HG03175 (cell line): ENCODE measurements around the gene INIP.

Experiments
- ATAC-seq: cut with Tn5 transposase; IDR thresholded peaks from one replicate; pipeline ENCODE4 v1.9.1; 2021; ENCODE audit warnings: mild to moderate bottlenecking, moderate library complexity; ENCODE audit not compliant: unreplicated experiment

INIP gene, protein sequence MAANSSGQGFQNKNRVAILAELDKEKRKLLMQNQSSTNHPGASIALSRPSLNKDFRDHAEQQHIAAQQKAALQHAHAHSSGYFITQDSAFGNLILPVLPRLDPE

DNA sequence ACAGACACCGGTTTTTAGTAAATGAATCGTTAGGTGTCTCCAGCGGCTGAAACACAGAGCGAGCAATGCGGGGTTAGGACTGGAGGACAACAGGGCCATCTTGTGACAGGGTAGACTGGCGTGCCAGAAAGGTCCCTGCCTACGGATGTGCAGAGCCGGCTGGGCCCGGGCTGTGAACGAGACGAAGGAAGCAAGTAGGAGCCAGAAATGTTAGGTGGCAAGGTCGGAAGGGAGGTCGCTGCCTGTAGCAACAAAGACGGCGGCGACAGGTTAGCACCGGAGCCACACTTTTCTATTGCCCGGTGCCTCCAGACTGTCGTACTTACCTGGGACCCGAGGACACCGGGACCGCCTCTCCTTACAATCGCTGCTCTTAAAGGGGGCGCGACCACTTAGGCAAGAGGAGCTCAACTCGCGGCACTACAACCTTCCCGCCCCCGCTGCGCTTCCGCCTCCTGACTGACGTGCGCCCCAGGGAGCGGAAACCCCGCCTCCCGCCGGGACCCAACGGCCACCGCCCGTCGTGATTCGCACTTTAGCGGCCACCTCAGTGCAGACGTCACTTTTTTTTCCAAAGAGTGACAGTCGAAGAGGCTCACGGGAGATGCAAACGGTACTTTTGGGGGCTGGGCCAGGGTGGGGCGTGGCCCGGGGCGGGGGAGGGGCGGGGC, at the start of gene INIP:
Gene INIP, minus strand, starts transcription at position 457 of the 671 bp plus-strand sequence. CDS start 1,632 bp downstream, outside the sequence.
- peak; percentile 94 for ATAC-seq

DNA sequence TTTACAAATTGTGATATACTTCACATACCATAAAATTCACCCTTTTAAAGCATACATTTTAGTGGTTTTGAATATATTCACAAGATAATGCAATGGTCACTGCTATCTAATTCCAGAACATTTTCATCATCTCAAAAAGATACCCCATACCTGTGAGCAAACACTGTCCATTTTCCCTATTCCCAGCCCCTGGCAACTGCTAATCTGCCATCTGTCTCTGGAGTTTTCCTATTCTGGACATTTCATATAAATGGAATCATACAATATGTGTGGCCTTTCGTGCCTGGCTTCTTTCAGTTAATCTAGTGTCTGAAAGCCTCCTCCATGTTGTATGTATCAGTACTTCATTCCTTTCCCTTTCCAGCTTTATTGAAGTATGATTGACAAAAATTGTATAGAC, 47.4 kb upstream of the INIP start:
- no peak for ATAC-seq

DNA sequence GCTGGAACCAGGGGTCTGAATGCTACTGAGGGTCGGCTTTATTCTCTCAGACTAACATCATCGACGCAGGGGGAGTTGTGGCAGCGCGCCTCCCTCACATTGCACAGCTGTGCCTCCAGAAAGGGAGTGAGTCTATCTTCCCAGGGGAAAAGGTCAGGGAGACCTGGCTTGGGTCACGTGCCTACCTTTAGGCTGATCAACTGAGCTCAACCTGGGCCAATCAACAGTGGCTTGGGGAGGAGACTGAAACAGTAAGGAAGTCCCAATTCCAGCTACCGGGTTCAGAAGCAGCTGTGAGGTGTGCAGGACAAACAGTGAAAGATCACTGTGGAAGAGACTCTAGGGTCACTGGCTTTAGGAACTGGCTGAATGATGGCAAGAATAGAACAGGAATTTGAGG, 46.9 kb upstream of the INIP start:
- no peak for ATAC-seq

DNA sequence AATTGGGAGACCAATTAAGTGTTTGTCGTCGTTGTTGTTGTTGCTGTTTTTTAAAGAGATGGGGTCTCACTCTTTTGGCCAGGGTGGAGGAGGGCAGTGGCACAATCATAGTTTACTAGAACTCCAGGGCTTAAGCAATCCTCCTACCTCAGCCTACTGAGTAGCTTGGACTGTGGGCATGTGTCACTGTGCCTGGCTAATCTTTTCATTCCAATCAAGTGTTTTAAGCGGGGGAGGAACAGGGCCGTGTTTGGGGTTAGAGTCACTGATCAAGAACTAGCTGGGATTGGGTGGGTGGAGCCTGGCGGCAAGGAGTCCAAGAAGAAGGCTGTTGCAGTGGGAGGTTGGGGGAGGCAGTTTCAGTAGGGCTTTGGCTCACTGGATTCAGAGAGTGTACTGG, 46.4 kb upstream of the INIP start:
- no peak for ATAC-seq

DNA sequence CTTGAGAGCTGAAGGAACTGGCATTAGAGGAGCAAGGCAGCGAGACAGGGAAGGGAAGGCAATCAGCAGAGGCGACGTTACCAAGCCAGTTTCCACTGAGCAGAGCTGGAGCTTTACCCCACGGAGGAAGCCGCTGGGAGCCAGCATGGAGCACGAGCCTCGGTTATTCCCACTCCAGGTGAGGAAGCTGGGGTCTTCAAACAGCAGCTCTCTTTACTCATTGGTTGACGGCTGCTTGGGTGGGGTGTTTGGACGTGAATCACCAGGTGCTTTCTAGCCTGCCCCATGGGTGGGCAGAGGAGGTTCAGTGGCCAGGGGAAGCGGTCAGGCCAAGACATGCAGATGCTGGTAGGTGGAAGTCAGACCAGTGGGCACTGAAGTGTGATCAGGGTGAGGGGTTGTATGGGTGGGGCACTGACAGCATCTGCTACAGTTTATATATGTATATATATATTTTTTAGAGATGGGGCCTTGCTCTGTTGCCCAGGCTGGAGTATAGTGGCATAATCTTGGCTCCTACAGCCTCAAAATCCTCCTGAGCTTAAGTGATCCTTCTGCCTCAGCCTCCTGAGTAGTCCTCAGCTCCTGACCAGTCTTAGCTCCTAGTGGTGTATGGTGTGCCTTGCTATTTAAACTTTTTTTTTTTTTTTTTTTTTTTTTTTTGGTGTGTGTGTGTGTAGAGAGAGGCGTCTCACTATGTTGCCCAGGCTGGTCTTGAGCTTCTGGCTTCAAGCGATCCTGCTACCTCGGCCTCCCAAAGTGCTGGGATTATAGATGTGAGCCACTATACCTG, 45.0 kb upstream of the INIP start:
- no peak for ATAC-seq

GRCh38 chr9:112761912-112762655, 44.2 kb upstream of the INIP start:
- ATAC-seq: no peak

DNA sequence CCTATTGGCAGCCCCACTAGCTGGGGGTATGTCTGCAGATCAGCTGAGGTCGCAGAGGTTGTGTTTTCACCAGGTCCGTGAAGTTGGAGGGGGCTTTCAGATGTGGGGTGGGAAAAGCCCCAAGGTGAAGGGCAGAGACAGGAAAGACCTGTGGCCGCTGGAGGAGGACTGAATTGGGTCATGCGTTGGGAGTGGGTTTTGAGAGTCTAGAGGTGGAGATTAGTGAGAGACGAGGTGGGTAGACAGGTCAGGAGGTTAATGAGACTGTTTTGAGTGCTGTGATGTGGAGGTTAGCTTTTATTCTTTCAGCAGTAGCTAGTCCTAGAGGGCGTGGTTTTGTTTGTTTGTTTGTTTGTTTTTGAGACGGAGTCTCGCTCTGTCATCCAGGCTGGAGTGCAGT, 42.9 kb upstream of the INIP start:
- ATAC-seq: no peak

DNA sequence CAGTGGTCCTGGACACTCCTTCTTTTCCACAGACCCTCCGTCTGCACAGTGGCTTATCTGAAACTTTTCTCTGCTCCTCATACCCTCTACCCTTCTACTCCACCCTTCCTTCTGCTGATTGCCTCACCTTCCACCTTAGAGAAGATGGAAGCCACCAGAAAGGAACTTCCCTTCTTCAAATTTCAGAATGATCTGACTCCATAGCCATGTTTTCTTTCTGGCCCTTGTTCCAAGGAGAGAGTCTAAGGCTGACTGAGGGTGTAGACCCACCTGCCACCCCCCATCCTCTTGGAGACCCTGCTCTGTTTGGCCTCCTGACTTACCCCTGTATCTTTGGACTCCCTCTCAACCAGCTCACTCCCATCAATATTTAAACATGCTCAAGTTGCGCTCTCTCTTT, 40.0 kb upstream of the INIP start:
- no peak for ATAC-seq

- ATAC-seq: no peak
Measured at GRCh38 chr9:112757282-112757883, 39.5 kb upstream of the INIP start.

DNA sequence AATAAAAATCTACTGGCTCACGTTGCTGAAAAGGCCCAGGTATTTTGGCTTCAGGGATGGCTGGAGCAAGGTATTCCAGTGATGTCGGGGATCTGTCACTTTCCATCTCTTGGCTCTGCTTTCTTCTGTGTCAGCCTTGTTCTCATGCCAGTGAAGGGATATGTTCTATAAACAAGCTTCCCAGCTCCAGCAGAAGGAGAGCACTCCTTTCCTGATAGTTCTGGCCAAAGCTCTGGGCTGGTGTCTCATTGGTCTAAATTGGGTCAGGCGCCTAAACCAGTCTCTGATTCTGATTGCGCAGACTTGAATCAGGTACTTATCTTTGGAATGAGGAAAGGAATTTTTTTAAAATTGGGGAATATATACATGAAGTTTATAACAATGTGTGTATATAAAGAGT, 37.8 kb upstream of the INIP start:
- no peak for ATAC-seq

GRCh38 chr9:112755016-112755427, 37.1 kb upstream of the INIP start:
- ATAC-seq: no peak

DNA sequence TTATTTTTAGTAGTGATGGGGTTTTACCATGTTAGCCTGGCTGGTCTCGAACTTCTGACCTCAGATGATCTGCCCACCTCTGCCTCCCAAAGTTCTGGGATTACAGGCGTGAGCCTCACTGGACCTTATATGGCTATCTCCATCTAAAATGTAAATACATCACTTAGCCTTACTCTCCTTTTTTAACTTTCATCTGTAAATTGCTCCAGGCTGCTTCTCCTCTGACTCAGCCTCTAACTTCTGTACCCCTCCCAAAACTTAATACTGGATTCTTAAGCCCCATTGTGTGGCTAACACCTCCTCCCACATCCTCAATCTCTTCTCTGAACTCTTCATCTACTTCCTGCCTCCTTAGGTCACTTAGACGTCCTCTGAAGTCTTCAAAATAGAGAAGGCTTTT, 36.7 kb upstream of the INIP start:
- ATAC-seq: peak; percentile 40

DNA sequence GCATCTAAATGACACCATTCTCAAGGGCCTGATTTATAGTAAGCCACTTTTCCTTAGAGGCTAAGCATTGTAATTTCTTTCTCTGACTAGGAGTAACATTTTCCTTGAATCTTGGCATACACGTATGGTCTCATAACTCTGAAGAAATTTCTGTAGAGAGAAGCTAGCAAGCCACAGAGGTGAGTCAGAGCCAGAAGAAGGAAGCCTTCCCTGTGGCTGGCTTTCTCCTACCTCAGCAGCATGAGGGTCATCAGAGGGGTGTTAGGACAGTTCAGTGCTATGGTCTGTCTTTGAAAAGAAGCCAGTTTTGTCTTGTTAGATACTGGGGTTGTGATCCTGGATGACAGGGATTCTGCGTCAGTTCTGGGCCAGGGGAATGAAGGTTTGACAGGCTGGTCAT, 35.8 kb upstream of the INIP start:
- no peak for ATAC-seq

DNA sequence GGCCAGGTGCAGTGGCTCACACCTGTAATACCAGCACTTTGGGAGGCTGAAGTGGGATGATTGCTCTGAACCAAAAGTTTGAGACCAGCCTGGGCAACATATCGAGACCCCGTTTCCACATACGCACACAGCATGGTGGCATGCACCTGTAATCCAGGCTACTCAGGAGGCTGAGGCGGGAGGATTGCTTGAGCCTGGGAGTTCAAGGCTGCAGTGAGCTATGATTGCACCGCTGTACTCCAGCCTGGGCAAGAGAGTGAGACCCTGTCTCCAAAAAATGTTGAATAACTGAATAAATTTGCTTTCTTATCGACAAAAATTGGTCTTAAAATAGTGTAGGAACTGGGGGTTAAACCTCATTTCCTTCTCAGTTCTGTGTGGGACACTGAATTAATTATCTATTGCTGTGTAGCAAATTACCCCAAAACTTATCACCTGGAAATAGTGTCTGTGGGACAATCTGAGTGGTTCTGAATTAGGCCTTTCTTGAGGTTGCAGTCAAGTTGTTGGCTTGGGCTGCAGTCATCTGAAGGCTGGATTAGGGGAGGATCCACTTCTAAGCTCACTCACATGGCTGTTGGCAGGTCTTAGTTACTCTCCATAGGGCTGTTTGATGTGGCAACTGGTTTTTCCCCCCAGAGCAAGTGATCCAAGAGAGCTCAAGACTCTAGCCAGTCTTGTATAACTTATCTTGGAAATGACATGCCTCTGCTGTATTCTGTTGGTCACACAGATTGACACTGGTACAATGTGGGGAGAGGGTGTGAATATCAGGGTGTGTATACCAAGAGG, 34.6 kb upstream of the INIP start:
- ATAC-seq: no peak

- peak; percentile 33 for ATAC-seq
Measured at GRCh38 chr9:112751056-112751795, 33.3 kb upstream of the INIP start.

DNA sequence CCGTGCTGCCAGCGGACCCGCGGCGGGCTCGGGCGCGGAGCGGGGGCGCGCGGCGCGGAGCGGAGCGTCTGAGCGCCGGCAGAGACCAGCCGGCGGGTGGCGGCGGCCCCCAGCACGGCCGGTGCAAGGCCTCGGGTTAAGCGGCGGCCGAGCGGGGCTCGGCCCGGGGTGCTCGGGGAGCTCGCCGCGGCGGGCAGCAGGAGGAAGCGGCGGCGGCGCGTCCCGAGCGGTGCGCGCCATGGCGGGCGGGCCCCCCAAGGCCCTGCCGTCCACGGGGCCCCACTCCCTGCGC, 32.8 kb upstream of the INIP start:
- ATAC-seq: peak; percentile 34

DNA sequence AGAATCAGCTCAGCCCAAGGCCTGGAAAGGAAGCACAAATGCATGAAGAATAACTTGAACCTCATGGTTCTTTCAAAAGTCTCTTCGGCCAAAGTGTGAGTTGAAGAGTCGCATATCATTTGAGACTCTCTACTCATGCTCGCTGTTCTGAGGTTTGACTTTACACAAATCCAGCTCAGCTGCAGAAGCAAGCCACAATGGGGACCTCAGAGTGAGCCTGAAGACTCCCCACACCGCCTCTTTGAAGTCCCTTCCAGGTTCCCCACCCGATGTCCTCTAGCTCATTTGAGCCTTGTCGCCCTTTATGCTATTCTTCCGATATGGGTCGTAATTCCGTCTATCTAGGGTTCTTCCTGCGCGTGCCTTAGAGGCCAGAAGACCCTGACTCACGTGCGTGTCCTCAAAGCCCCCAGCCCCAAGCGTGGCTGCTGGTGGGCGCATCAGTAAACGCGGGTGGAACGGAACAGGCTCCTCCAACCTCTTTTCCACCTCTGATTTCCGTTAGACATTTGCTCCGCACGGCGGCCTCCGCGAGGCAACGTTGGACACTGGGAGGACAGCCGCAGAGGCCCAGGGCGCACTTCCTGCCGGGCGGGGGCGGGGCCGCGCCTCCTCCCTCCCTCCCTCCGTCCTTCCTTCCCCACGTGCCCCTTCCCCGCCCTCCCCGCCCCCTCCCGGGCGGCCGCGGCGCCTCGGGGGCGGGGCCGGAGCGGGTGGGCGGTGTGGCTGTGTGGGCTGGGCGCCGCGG, 32.3 kb upstream of the INIP start, which contains the start of gene SNX30:
Gene SNX30, plus strand, starts transcription at position 745 of the 748 bp plus-strand sequence. CDS start 242 bp downstream, outside the sequence.
- ATAC-seq: peak; percentile 72

GRCh38 chr9:112747094-112747493, 29.2 kb upstream of the INIP start:
- no peak for ATAC-seq

DNA sequence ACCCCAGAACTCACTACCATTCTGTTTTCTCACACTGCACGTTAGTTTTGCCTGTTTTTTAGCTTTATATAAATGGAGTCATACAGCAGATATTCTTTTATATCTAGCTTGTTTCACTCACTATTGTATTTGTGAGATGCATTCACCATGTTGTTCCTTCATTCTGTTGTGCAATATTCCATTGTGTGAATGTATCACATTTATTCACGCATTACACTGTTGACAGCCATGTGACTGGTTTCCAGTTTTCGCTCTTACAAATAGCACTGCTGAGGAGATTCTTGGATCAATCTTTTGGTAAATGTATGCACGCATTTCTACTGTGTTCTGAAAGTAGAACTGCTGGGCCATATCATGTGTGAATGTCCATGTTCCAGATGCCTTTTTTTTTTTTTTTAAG, 26.3 kb upstream of the INIP start:
- no peak for ATAC-seq
